Measurements from ENCODE around the gene NCAPH2.
"Not testable (repeated sequence)": the region's sequence is repeated elsewhere in the genome, so short reads cannot be mapped to it uniquely, and the experiment has no call there.

Gene NCAPH2

GRCh38 chr22:50530877-50531545 is 23.0 kb downstream of the NCAPH2 start:
- peak; percentile 34 for DNase-seq (ENCODE audit: low spot score)

- no peak for DNase-seq (ENCODE audit: low spot score)
These were observed 23.5 kb downstream of the NCAPH2 start for GRCh38 chr22:50531546-50531961.

GRCh38 chr22:50531962-50532674 is 24.1 kb downstream of the NCAPH2 start:
- no peak for DNase-seq (ENCODE audit: low spot score)

GRCh38 chr22:50532824-50533796 is 25.1 kb downstream of the NCAPH2 start:
- no peak for DNase-seq (ENCODE audit: low spot score)

GRCh38 chr22:50533856-50534711 is 26.1 kb downstream of the NCAPH2 start:
- not testable (repeated sequence) for DNase-seq (ENCODE audit: low spot score)

GRCh38 chr22:50535113-50535512 is 27.1 kb downstream of the NCAPH2 start:
- DNase-seq (ENCODE audit: low spot score), result no peak

- no peak for DNase-seq (ENCODE audit: low spot score)
These were observed 28.2 kb downstream of the NCAPH2 start for GRCh38 chr22:50536226-50536625.

GRCh38 chr22:50537765-50538164 is 29.7 kb downstream of the NCAPH2 start:
- no peak for DNase-seq (ENCODE audit: low spot score)

- no peak for DNase-seq (ENCODE audit: low spot score)
These were observed 32.4 kb downstream of the NCAPH2 start for GRCh38 chr22:50540381-50540780.

GRCh38 chr22:50541667-50542026 is 33.6 kb downstream of the NCAPH2 start:
- not testable (repeated sequence) for DNase-seq (ENCODE audit: low spot score)

GRCh38 chr22:50542416-50542927 is 34.4 kb downstream of the NCAPH2 start:
- no peak for DNase-seq (ENCODE audit: low spot score)

GRCh38 chr22:50544078-50544745 is 36.2 kb downstream of the NCAPH2 start:
- DNase-seq (ENCODE audit: low spot score), result no peak

GRCh38 chr22:50544746-50545253 is 36.8 kb downstream of the NCAPH2 start:
- DNase-seq (ENCODE audit: low spot score), result no peak

- DNase-seq (ENCODE audit: low spot score), result no peak
These were observed 37.7 kb downstream of the NCAPH2 start, which contains the start of gene KLHDC7B for GRCh38 chr22:50545522-50546325. TSS of gene KLHDC7B (plus strand) at chr22:50545899. CDS start at chr22:50546244, 345 bp downstream.

GRCh38 chr22:50546326-50547262 is 38.6 kb downstream of the NCAPH2 start:
- DNase-seq (ENCODE audit: low spot score), result no peak

- DNase-seq (ENCODE audit: low spot score), result no peak
These were observed 39.4 kb downstream of the NCAPH2 start for GRCh38 chr22:50547263-50547985.

- no peak for DNase-seq (ENCODE audit: low spot score)
These were observed 40.3 kb downstream of the NCAPH2 start for GRCh38 chr22:50548040-50548920.

Measured in hematopoietic multipotent progenitor cell treated with erythropoietin and hydrocortisone succinate and interleukin-3 and kit ligand, for 15 days (in vitro differentiated cells).